ENCODE measurements around the gene PRKCD.

The PRKCD gene

DNA sequence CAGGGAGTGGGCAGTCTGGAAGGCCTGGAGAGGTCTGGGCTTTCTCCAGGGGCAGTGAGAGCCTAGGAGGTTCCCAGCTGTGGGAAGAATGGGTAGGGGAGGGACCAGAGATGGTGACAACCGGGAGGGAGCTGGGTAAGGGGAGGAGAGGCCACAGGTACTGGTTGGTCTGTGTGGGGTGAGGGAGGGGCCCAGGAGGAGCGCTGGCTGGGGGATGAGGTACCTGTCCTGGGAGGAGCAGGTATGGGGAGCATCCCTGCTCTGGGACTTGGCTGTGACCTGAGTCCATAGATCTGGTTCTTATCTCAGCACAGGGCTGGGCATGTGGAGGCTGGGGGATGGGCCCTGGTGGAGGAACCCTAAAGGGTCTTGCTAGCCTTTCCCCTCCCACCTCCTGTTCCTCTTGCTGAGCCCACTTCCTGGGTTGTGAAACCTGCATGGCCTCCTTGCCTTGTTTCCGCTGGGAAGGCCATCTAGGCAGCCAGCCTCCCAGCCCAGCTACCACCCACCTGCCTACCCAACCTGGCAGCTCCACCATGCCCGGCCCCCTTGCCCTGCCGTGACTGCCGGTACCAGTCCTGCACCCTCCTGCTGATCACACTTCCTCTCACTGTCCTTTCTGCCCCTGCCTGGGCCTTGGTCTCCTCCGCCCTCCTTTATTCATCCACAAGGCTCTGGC lies 11.0 kb downstream of the PRKCD start:
- no peak for DNase-seq

- DNase-seq, result no peak
Observed at GRCh38 chr3:53173107-53173506, 12.1 kb downstream of the PRKCD start.

- DNase-seq, result no peak
Observed at GRCh38 chr3:53174346-53175250, 13.6 kb downstream of the PRKCD start.

DNA sequence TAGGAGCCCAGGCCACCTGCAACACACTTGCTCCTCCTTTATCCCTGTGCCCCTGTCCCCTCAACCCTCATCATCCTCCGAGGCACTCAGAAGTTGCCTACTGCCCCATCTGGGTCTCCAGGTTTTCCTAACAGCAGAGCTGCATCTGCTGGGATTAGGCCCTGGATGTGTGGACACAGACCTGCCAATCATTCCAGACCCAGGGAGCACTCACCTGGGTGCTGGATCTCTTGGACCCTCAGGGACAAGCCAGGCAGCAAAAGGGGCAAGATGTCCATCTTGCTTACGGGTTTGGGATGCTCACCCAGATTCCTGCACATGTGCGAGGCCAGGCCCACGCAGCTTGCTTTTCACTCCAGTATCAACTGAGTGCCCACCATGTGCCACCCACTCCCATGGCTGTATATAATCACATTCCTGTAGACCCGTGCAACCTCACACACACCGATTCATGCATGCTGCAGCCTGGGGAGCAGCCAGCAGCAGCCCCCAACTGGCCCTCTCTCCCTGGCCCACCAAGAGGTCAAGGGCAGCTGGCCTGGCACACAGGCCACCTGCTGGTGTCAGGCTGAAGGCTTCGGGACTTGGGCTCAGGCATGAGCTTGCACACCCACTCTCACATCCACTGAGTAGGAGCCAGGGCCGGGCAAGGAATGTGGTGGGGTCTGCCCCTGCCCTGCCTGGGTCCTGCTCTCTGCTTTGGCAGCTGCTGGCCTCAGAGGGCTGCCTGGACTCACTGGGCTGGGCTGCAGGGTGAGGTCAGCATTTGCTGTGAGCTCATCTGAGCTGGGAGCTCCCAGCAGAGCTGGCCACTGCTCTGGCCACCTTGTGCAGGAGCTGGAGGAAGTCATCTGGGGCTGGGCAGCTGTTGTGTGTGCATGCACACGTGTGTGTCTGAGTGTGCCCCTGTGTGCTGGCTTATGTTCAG lies 14.9 kb downstream of the PRKCD start:
- DNase-seq, result no peak

GRCh38 chr3:53178246-53178645 lies 17.2 kb downstream of the PRKCD start:
- no peak for DNase-seq

- no peak for DNase-seq
Observed at GRCh38 chr3:53179580-53179979, 18.6 kb downstream of the PRKCD start.

GRCh38 chr3:53180305-53181023 lies 19.5 kb downstream of the PRKCD start:
- DNase-seq, result no peak

DNA sequence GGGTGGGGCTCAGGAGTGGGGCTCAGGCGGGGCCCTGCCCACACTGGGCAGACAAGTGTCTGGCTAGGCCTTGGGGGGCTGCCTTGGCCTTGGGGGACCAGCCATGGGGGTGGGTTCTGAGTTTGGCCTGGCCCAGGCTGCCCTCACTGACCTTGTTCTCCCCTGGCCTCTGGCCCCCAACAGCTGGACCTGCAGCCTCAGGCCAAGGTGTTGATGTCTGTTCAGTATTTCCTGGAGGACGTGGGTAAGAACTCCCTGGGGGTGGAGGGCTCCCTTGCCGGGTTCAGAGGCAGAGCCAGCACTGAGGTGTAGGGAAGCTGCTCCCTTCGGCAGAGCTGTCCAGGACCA lies 20.0 kb downstream of the PRKCD start:
- no peak for DNase-seq

DNA sequence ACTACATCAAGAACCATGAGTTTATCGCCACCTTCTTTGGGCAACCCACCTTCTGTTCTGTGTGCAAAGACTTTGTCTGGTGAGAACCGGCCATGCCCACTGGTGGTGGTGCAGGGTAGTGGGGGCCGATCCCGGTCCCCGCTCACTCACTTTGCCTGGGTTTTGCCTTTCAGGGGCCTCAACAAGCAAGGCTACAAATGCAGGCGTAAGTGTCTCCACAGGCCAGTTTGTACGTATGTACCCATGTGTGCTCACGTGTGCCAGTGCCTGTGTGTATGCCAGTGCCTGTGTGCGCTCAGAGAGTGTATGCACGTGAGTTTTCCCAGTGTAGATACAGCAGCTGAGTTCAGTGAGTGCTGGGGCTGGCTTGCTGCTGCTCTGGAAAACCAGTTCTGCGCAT lies 20.5 kb downstream of the PRKCD start:
- DNase-seq, result no peak

DNA sequence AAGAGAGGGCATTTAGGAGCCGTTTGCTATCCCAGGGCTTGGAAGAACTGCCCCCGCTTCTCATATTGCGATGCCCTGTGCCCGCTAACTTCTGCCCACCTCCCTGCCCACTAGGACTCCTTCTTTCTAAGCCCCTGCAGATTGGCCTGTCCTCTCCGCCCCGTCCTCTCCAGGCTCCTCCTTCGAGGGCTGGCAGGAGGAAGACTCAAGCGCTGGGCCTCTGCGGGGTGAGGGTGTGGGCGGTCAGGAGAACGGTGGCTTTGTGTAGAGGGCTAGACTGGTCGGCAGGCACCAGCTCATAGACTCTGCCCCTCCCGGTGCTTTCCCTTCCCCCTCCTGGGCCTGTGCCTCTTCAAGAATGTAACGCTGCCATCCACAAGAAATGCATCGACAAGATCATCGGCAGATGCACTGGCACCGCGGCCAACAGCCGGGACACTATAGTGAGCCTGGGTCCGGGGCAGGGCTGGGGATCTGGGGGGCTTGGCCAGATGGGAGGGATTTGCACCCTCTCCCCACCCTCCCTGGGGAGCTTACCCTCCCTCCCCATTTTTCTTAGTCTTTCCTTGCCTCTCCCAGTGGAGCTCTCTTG lies 21.9 kb downstream of the PRKCD start:
- DNase-seq, result no peak

DNA sequence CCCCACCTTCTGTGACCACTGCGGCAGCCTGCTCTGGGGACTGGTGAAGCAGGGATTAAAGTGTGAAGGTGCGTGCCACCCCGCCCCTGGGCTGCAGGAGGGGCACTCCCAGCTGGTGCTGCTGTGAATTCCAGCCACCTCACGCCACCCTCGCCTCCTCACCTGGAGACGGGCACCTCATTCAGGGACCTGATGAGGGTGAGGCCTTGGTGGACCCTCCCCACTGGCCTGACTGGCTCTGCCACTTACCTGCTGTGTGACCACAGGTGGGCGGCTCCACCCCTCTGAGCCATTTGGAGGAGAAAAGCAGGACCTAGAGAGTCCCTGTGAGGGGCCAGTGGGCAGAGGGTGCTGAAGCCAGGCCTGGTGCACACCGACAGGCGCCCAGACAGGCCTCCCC lies 22.5 kb downstream of the PRKCD start:
- DNase-seq, result no peak

DNA sequence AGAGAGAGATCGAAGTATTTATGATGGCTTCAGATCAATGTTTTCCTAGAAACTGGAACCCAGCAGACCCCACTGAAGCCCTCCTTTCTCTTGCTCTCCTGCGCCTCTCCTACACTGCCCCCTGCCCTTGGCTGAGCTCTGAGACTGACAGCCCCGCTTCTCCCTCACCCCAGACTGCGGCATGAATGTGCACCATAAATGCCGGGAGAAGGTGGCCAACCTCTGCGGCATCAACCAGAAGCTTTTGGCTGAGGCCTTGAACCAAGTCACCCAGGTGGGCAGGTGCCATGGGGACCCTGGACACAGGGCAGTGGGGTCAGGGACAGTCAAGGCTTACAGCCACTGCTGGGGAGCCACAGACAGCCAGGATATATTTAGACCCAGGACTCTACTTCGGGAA lies 23.7 kb downstream of the PRKCD start:
- no peak for DNase-seq

GRCh38 chr3:53185761-53186465 lies 24.9 kb downstream of the PRKCD start:
- no peak for DNase-seq

GRCh38 chr3:53186726-53187125 lies 25.7 kb downstream of the PRKCD start:
- DNase-seq, result no peak

DNA sequence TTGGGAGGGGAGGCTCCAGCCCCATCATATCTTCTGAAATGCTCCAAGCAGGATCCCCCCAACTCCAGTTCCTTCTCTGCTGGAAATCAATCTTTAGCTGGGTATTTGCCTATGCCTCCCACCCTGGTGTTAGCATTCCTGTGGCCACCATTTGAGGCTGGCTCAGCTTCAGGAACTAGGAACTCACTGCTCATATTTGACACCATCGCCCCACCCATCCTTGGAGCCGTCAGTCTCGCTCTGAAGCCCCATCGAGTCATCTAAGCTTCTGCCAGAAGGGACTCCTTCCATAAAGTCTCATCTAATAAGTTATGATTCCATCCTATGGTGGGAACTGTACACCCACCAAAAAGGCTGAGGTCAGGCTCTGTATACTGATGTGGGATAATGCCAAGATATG lies 26.4 kb downstream of the PRKCD start:
- no peak for DNase-seq

DNA sequence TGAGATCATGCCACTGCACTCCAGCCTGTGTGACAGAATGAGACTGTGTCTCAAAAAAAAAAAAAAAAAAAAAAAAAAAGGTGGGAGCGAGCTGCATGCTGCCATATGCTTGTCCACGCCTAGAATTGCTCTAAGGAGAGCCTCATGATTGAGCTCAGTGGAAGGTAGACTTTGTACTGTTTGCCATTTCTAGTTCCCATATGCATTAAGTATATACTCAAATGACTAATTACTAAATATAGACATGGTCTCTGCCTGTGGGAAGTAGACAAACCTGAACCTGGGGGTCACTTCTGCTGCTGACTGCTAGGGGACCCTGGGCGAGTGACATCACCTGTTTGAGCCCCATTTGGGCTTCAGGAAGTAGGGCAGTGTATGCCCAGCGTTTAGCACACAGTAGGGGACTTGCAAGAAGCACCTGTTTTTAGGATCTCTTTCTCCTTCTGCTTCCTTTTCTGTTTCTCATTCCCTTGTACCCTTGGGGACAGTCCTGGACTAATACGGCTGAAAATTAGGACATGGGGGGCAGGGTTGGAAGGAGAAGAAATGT lies 27.2 kb downstream of the PRKCD start:
- DNase-seq, result no peak

GRCh38 chr3:53188720-53189119 lies 27.7 kb downstream of the PRKCD start:
- no peak for DNase-seq

DNA sequence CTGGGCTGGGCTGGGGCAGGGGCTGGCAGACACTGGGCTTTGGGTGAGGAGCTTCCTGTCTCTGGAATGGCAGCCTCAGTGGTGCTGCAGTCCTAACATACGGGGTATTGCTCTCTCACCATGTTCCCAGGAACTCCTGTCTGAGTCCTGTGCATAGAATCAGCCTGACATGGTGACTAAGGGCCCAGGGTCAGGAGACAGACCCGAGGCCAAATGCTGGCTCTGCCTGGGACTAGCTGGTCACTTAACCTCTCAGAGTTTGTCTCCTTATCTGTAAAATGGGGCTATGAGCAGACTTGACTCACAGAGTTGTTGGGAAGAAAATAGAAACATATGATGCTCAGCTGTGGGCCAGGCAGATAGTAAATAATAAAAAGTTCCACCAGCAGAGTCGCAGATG lies 28.3 kb downstream of the PRKCD start:
- DNase-seq, result no peak

- no peak for DNase-seq
Observed at GRCh38 chr3:53190659-53191058, 29.6 kb downstream of the PRKCD start.

DNA sequence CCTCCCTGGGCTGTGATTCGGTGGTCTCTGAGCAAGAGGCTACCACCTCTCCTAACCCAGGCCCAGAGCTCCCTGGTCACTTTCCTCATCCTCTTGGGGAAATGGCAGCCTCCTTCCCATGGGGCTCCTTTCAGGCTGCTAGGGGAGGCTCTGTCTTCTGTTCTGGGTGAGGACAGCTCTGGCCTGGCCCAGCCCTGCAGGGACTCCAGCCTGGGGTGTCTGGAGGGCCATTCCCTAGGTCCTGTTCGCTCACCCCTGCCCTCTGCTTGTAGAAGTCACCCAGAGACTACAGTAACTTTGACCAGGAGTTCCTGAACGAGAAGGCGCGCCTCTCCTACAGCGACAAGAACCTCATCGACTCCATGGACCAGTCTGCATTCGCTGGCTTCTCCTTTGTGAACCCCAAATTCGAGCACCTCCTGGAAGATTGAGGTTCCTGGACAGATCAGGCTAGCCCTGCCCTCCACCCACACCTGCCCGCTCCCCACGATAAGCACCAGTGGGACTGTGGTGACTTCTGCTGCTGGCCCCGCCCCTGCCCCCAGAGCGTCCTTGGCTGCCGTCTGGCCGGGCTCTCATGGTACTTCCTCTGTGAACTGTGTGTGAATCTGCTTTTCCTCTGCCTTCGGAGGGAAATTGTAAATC lies 30.9 kb downstream of the PRKCD start:
- DNase-seq, result no peak

DNA sequence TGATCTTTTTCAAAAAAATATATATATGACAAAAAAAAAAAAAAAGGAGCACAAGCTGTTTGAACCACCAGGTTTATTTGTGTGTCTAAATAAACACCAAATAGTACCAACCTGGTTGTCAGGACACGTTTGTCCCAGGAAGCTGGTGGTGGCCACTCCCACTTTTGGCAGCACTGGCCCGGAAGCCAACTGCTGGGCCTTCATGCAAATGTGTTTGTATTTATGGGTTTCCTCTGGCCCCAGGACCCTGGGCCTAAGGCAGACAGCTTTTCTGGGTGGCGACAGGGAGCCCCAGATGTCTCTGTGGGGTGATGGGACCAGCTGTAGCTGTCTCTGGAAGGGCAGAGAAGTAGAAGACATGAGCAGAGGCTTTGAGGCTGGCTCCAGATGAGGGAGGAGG lies 31.6 kb downstream of the PRKCD start:
- no peak for DNase-seq

Data from NCI-H1048 (cell line).